Stimulated activated CD8-positive, alpha-beta memory T cell treated with anti-CD3 and anti-CD28 coated beads, Interleukin-7, amount 100 ng/mL, for 48 hours (primary cell): ENCODE results near the gene DEFB112.

Source experiments
- DNase-seq, 2 donors: peaks; one replicate each; pipeline ENCODE4 v3.0.0-alpha.2; 2020; ENCODE audit warnings: low read depth in 1 of 2; ENCODE audit errors: extremely low read depth in 1 of 2

The DEFB112 gene, protein sequence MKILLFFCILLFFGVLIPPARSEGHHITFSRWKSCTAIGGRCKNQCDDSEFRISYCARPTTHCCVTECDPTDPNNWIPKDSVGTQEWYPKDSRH

DNA sequence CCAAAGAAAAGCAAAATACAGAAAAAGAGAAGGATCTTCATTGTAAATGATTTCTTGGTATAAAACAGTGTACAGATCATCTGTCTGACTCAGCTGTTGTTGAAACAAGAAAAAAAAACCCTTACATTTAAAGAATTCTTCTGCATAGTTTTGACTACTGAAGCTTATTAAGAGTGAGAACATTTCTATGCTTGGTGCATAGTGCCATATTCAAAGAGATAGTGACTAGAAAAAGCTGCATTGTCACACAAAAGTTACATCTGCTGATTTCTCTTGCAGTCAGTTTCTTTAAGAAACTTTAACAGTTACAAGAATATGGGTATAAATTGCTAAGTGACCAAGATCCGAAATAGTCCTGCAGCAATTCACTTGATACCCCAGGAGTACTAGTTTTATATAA lies at the start of gene DEFB112:
Gene DEFB112 (minus strand): TSS at position 101 of the 400 bp plus-strand sequence. CDS start 60 bp downstream, at position 41.
- no peak for DNase-seq

- DNase-seq = no peak
These were observed 48.9 kb upstream of the DEFB112 start for GRCh38 chr6:50098641-50098993.

DNA sequence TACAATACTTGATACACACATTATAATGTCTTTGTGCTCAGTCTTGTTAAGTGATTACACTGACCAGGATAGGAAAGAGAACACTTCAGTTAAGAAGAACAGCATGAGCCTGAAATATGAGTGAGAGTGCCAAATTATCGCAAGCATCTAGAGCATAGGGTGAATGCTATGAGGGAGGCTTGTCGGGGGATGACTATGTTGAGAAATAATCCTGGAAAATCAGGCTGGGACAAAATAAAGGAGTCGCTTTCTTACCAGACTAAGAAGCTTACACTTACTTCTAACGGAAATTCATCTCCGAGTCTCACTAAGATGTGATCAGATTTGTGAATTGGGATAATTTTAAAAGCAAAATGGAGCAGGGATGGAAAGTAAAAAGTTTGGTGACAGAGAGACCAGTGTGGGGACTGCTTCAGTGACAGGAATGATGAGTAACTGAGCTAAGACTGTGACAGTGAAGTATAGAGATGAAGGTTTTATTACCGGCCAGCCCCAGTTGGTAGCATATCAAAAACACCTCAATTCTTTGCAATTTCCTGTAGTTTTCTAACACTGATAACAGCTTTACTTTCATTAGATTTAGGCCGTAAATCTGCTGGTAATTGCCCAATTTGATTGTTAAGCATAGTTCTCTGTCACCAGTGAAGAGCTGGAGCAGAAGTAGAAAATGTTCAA lies 48.4 kb upstream of the DEFB112 start:
- DNase-seq = no peak

- DNase-seq = no peak
These were observed 46.6 kb upstream of the DEFB112 start for GRCh38 chr6:50096296-50096695.

- no peak for DNase-seq
These were observed 44.2 kb upstream of the DEFB112 start for GRCh38 chr6:50093938-50094272.

DNA sequence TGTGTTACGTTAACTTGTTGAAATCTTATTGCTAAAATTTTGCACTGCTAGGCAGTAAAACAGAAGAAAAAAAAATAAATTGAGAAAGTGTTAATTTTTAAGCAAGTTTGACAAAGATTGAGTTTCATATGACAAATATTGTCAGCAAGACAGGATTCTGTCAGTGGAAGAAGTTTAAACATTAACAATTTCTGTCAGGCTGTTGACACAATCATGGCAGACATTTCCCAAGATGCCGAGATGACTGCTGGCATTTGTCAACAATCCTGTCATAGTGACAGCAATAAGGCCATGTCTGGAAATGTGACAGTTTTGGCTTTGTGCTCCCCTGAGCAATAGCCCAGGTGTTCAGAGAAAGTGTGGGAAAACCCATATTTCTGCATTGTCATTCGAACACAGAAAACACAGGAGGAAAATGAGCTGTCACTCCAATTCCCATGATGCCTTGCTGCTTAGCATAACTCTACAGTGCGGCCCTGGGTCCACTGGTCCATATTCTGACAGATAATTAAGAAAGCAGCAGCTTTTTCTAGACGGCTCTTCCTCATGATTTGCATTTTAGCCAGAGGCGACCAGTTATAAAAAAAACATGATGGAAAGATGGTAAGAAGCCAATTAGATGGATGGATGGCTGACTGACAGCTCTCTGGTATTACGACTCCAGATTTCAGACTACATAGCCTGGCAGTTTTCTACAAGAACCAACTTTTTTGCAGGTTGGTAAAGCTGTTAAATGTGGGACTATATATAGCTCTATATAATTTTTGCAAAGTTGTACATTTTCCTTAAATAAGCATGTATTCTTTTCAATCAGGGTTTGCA lies 43.6 kb upstream of the DEFB112 start:
- DNase-seq = no peak

- DNase-seq = no peak
These were observed 41.9 kb upstream of the DEFB112 start for GRCh38 chr6:50091641-50092040.

- DNase-seq = no peak
These were observed 40.2 kb upstream of the DEFB112 start for GRCh38 chr6:50089911-50090310.

- no peak for DNase-seq
These were observed 37.7 kb upstream of the DEFB112 start for GRCh38 chr6:50087231-50087954.

DNA sequence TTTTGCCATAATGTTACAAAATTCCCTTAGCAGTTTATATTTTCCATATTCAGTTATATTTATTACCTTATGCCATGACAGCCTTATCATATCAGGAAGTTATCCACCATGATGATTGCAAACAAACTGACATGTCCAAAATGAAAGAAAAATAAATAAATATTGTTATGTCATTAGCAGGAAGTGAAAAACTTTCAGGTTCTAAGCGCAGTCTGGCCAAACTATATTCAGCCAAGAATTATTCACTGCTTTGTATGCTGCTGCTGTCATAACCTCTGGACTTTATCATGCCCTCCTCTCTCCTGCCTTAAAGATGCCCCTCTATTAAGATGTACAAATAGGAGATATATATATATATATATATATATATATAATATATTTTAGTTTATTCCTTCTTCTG lies 27.7 kb upstream of the DEFB112 start:
- DNase-seq = no peak

GRCh38 chr6:50076431-50076830 lies 26.7 kb upstream of the DEFB112 start:
- DNase-seq = no peak

DNA sequence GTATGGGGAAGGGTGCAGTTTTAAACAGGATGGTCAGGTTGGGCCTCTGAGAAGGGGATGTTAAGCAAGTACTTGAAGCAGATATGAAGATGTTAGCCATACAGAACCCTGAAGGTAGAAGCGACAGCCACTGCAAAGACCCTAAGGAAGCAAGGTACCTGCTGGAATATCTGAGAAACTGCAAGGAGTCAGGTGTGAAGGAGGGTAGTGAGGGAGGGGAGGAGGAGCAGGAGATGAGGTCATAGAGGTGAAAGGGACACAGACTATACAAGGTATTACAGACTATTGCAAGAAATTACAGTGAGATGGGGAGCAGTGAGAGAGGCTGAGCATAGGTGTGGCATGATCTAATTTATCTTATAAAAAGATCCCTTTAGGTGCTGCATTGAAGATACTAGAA lies 22.2 kb upstream of the DEFB112 start:
- no peak for DNase-seq

GRCh38 chr6:50070101-50070500 lies 20.4 kb upstream of the DEFB112 start:
- no peak for DNase-seq

DNA sequence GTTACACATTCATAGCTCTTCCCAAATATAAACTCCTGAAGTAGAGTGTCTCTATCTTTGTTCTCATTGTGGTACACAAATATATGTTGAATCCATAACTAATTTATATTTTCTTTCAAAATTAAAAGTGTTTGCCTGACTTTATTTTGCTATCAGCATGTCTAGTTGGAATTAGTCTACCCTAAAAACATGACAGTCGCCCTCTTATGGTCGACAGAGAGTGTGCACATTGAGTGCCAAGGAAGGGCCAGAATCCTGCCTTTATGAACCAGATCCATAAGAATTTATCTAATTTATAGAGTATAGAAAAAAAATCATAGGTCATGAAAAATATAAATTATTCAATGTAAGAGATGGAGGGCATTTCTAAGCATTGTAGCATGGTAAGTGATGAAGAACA lies 12.3 kb upstream of the DEFB112 start:
- no peak for DNase-seq

- DNase-seq = no peak
These were observed 6.5 kb upstream of the DEFB112 start for GRCh38 chr6:50056242-50056641.

GRCh38 chr6:50047026-50047425 lies 2.7 kb downstream of the DEFB112 start:
- no peak for DNase-seq

- DNase-seq = no peak
These were observed 18.8 kb downstream of the DEFB112 start for GRCh38 chr6:50030777-50031562.

DNA sequence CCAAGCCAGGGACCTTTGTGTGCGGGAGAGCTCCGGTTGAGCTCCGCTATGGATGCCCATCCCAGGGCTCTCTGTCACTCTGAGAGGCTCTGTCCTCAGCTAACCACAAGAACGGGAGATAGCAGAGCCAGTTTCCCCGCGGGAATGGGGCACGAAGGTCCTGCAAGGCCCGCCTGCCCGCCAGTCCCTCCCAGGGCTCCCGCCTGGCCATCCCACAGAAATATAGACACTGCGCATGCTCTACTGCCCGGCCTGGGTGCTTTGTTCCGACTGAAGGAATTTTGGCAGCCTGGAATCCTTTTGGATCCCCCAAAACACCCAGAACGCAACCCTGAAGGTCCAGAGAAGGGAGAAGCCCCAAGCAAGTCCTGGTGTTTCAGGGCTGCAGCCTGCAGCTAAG lies 19.4 kb downstream of the DEFB112 start:
- no peak for DNase-seq

GRCh38 chr6:50025258-50025657 lies 24.5 kb downstream of the DEFB112 start:
- DNase-seq = no peak

DNA sequence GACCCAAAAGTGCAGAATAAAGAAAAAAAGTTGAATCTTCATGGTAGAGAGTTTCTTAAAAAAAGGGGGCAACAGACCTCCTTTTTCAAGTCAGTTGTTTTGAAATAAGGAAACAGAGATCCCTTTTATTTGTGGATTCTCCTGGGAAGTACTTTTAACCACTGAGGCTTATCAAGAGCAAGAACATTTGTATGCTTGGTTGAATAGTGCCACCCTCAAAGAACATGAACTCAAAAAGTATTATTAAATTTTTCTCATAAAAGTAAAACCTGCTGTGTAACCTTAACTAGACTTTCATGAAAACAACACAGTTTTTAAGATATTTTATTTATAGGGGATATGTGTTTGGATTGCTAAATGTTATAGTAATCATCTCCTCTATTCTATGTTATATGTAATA lies 27.8 kb downstream of the DEFB112 start, which contains the start of gene DEFB110:
Gene DEFB110 (minus strand): TSS at position 101 of the 400 bp plus-strand sequence. CDS start 59 bp downstream, at position 42.
- DNase-seq = no peak

- DNase-seq = no peak
These were observed 41.9 kb downstream of the DEFB112 start for GRCh38 chr6:50007819-50008218.
